NCI-H2196 (cell line): Measurements from ENCODE around the gene GJD3.

Source experiments
- DNase-seq: peaks from one replicate; lab custom pipeline; 2025; ENCODE audit not compliant: unreplicated experiment; lab: John Stamatoyannopoulos, UW

Gene GJD3

GRCh38 chr17:40340880-40341807, 23.4 kb downstream of the GJD3 start:
- peak; percentile 70 for DNase-seq

GRCh38 chr17:40340327-40340726, 24.2 kb downstream of the GJD3 start:
- DNase-seq, result no peak

GRCh38 chr17:40338941-40339649, 25.4 kb downstream of the GJD3 start:
- no peak for DNase-seq

- no peak for DNase-seq
These were observed 26.5 kb downstream of the GJD3 start for GRCh38 chr17:40338058-40338457.

GRCh38 chr17:40337351-40337750, 27.2 kb downstream of the GJD3 start:
- no peak for DNase-seq

GRCh38 chr17:40335620-40336019, 28.9 kb downstream of the GJD3 start:
- no peak for DNase-seq

- no peak for DNase-seq
These were observed 30.6 kb downstream of the GJD3 start for GRCh38 chr17:40333781-40334448.

- DNase-seq, result peak; percentile 88
These were observed 32.5 kb downstream of the GJD3 start for GRCh38 chr17:40331743-40332641.

- no peak for DNase-seq
These were observed 33.6 kb downstream of the GJD3 start for GRCh38 chr17:40330850-40331470.

GRCh38 chr17:40329839-40330794, 34.4 kb downstream of the GJD3 start:
- peak; percentile 28 for DNase-seq

- no peak for DNase-seq
These were observed 36.2 kb downstream of the GJD3 start for GRCh38 chr17:40328386-40328766.

GRCh38 chr17:40327735-40328385, 36.7 kb downstream of the GJD3 start:
- no peak for DNase-seq

GRCh38 chr17:40327244-40327729, 37.2 kb downstream of the GJD3 start:
- DNase-seq, result no peak

GRCh38 chr17:40326832-40327199, 37.7 kb downstream of the GJD3 start:
- DNase-seq, result no peak

- DNase-seq, result no peak
These were observed 38.3 kb downstream of the GJD3 start for GRCh38 chr17:40326014-40326831.

GRCh38 chr17:40325156-40326013, 39.2 kb downstream of the GJD3 start:
- no peak for DNase-seq
